ENCODE results near the gene SLC6A4. TPM values are rescaled to one million over a fixed set of nuclear protein-coding genes. Genes with fewer than 3 reads are reported as not detected.

SLC6A4 gene
- total RNA-seq, 1 experiment from 2014 or later = not detected

GRCh38 chr17:30256756-30257506 is 21.4 kb upstream of the SLC6A4 start:
- BruUV-seq (replicated peaks) = no TSS peak
- Histone ChIP-seq H3K27me3 (replicated peaks; ENCODE audit: insufficient read depth, low read depth, low read length, poor library complexity) (no peaks in the 10 kb centered on the region), H3K36me3 (ENCODE audit: insufficient read depth, low read length, poor library complexity, severe bottlenecking) (peaks cover 29% of the 10 kb centered on the region), H3K9me3 (ENCODE audit: low read depth, low read length, poor library complexity, severe bottlenecking) (no peaks in the 10 kb centered on the region), H3K27ac (ENCODE audit: low read depth, low read length, poor library complexity, severe bottlenecking) (no peak overlapping the region), H3K4me3 (ENCODE audit: low read depth, low read length, poor library complexity, severe bottlenecking) (no peak overlapping the region), H3K4me1 (ENCODE audit: insufficient read depth, low read length, poor library complexity, severe bottlenecking) (no peaks in the 10 kb centered on the region)
- POLR2A ChIA-PET (ENCODE audit: low non-redundant PET) = no interaction called here
- intact Hi-C loops (cut with micrococcal nuclease; ENCODE audit: unreplicated experiment) = no loop called here
- no peak for DNase-seq (ENCODE audit: low spot score)
- CTCF ChIA-PET = no interaction called here
- TF ChIP-seq CTCF (conservative IDR thresholded peaks at IDR 0.05; ENCODE audit: low read depth, low read length) = no peak
- TF ChIP-seq EZH2 (IDR thresholded peaks at IDR 0.05; ENCODE audit: borderline replicate concordance, low read depth, low read length, poor library complexity, severe bottlenecking) = no peak

- Histone ChIP-seq H3K27me3 (replicated peaks; ENCODE audit: insufficient read depth, low read depth, low read length, poor library complexity) (no peaks in the 10 kb centered on the region), H3K9me3 (ENCODE audit: low read depth, low read length, poor library complexity, severe bottlenecking) (no peaks in the 10 kb centered on the region), H3K4me3 (ENCODE audit: low read depth, low read length, poor library complexity, severe bottlenecking) (no peak overlapping the region), H3K36me3 (ENCODE audit: insufficient read depth, low read length, poor library complexity, severe bottlenecking) (peaks cover 32% of the 10 kb centered on the region), H3K27ac (ENCODE audit: low read depth, low read length, poor library complexity, severe bottlenecking) (no peak overlapping the region), H3K4me1 (ENCODE audit: insufficient read depth, low read length, poor library complexity, severe bottlenecking) (no peaks in the 10 kb centered on the region)
- CTCF ChIA-PET = interaction anchor here (0.5 kb wide), 1 partner anchor 98 kb away, joined by 3 read pairs; no protein-coding TSS in a partner anchor
- no TSS peak for BruUV-seq (replicated peaks)
- no peak for DNase-seq (ENCODE audit: low spot score)
- TF ChIP-seq CTCF (conservative IDR thresholded peaks at IDR 0.05; ENCODE audit: low read depth, low read length) (no peak), EZH2 (IDR thresholded peaks at IDR 0.05; ENCODE audit: borderline replicate concordance, low read depth, low read length, poor library complexity, severe bottlenecking) (no peak)
- POLR2A ChIA-PET (ENCODE audit: low non-redundant PET) = no interaction called here
- intact Hi-C loops (cut with micrococcal nuclease; ENCODE audit: unreplicated experiment) = no loop called here
Measured at GRCh38 chr17:30254150-30254549, 18.7 kb upstream of the SLC6A4 start.

- no peak for DNase-seq (ENCODE audit: low spot score)
- Histone ChIP-seq H3K36me3 (ENCODE audit: insufficient read depth, low read length, poor library complexity, severe bottlenecking) (peaks cover 39% of the 10 kb centered on the region), H3K4me3 (ENCODE audit: low read depth, low read length, poor library complexity, severe bottlenecking) (no peak overlapping the region), H3K9me3 (ENCODE audit: low read depth, low read length, poor library complexity, severe bottlenecking) (no peaks in the 10 kb centered on the region), H3K27ac (ENCODE audit: low read depth, low read length, poor library complexity, severe bottlenecking) (no peak overlapping the region), H3K27me3 (replicated peaks; ENCODE audit: insufficient read depth, low read depth, low read length, poor library complexity) (no peaks in the 10 kb centered on the region), H3K4me1 (ENCODE audit: insufficient read depth, low read length, poor library complexity, severe bottlenecking) (no peaks in the 10 kb centered on the region)
- no TSS peak for BruUV-seq (replicated peaks)
- no peak for TF ChIP-seq CTCF (conservative IDR thresholded peaks at IDR 0.05; ENCODE audit: low read depth, low read length)
- TF ChIP-seq EZH2 (IDR thresholded peaks at IDR 0.05; ENCODE audit: borderline replicate concordance, low read depth, low read length, poor library complexity, severe bottlenecking) = no peak
- CTCF ChIA-PET = no interaction called here
- intact Hi-C loops (cut with micrococcal nuclease; ENCODE audit: unreplicated experiment) = no loop called here
- POLR2A ChIA-PET (ENCODE audit: low non-redundant PET) = no interaction called here
Measured at GRCh38 chr17:30253312-30253711, 17.8 kb upstream of the SLC6A4 start.
